Stimulated activated CD4-positive, alpha-beta T cell treated with anti-CD3 and anti-CD28 coated beads, Interleukin-2, amount 100 ng/mL, for 24 hours (primary cell): ENCODE results near the gene FGD5.
A peak's percentile ranks its signal among the peaks of the same experiment; 100 is the strongest.

Experiments
- DNase-seq, 2 donors: peaks; one replicate each; pipeline ENCODE4 v3.0.0-alpha.2; 2020

FGD5 gene

DNA sequence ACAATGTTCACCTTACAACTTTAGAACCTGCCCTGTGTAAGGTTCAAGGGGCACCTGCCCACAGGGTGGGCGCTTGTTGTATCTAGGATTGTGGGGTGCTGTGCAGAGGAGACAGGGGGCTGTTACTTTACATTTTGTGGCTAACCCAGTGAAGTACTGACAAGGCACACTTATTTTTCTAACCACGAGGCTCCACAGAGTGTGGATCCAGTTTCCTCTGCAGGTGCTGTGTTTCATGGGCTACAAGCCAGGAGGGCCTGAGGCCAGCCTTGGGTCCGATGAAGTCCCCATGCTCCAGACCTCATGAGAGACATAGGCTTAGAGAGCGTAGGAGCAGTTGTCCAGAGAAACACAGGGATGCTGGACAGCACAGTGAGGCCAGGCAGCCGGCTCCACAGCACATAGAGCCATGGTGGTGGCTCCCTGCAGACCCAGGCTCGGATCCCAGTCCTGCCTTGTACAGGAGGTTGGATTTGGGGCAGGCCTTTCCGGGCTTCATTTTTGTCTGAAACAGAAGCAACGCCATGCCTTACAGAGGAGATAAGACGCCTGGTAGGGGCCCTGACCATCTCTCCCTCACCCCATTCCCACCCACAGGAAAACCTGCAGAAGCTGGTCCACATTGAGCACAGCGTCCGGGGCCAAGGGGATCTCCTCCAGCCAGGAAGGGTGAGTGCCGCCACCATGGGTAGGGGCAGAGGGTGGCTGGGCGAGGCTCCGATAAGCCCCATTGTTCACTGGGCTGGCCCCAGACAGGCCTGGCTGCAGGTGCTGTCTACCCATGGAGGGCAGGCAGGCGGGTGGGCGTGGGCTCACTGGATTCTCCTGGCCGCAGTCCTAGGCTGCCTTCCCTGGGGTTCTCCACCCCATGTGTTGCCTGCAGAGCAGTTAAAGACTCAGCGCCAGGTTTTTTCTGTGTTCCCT is 88.5 kb downstream of the FGD5 start:
- no peak for DNase-seq

DNA sequence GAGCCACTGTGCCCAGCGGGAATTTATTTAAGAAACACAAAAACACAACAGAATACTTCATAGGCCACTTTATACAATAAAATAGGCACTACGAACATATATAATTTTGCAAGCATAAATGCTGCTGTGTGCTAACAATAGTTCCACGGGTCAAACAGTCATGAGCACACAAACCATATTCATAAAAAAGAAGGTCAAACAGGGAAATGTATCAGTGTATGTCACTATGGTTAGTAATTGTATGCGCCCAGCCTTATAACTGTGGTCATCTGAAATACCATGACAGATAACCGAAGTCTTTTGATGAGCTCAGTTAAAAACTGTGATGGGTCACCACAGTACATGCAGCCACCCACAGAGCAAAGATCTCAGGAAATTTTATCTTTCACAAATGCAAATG is 90.5 kb downstream of the FGD5 start:
- DNase-seq = no peak

DNA sequence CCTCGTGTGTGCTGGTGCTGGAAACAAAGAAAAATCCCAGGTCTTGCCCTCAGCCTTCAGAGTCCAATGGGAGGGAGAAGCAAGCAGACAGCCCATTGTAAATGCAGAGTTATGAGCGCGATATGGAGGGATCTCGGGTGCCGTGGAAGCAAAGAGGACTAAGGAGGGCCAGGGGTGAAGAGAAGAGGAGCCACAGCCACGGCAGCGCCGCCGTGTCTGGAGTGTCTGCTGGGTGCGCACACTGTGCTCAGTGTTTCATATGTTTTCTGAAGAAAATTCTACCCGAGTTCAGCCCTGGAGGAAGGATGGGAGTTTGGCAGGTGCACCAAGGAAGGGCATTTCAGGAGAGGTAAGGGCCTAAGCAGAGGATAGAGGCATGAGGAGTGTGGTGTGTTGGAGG is 92.9 kb downstream of the FGD5 start:
- no peak for DNase-seq

DNA sequence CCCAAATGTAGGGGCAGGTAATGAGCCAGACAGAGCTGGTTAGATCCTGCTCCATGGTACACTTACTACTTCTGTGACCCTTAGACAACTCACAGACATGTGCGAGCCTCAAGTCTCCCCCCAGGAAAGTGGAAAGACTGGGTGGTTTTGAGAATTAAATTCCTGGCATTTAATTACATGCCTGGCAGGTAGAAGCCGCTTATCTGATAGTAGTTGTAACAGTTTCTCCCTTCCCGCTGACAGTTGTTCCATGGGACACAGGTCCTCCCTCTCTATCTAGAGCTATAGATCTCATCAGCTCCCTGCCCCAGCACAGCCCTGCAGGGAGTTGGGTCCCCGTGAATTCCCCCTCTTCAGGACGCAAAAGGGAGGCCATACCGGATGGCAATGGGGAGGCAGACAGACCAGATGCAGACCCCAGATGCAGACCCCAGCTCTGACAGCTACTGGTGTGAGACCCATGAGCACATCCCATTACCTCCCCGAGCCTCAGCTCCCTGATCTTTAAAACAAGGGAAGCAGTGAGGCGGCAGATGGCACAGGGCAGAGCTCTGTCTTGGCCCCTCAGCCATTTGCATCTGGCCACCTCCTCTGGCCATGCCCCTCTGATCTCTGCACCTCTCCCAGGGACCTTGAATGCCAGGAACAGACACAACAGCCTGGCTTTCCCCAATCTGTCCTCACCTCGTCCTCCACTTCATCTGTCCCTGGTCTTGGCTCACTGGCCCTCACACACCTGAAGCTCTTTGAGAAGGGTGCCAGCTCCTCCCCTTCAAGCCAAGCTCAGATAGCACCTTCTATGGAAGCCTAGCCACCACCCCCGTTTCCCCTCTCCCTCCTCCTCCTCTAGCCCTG is 94.5 kb downstream of the FGD5 start:
- no peak for DNase-seq

DNA sequence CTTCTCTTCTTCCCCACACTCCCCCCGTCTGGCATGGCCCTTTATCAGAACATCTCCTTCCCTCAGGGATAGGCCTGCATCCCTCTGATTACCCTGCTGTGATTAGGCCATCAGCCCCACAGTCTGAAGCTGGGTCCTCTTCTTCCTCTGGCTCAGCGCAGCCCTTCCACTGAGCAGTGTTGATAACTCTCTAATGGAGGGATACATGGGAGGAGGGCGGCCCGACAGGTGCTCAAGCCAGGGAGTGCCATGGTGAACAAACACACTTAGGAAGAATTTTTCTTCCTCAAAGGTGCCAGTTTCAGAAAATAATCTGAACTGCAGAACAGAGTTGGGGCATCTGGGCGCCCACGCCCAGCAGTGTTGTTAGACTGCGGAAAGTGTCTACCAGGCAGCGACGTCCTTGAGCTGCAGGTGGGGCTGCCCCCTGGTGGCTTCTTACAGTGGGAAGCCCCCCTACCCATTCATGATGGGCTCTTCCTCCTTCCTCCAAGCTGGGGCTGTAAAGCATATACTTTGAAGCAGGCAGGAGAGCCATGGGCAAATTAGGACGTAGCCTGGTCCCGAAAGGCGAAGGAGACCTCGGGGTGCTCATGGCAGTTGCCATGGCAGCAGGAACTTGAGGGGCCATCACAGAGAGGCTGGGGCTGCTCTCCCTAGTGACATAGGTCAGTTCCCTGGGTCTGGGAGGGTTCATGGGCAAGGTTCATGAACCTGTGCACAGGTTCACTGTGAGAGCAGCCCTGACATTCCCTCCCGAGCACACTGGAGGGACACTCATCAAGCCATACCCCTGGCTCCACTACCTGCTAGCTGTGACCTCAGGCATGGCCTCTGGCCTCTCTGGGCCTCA is 95.4 kb downstream of the FGD5 start:
- no peak for DNase-seq

DNA sequence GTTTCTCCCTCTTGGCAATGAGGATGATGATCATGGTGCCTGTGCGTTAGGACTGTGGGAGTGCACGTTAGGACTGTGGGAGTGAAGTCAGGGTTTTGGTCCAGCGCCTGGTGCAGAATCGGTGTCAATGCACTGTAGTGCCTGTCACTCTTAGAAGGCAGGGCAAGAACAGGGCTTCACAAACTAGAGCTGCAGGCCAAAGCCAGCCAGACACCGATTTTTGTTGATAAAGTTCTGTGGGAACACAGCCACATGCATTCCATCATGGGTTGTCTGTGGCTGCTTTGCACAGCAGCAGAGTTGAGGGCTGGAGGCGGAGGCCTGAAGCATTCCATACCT is 96.0 kb downstream of the FGD5 start:
- DNase-seq = no peak

DNA sequence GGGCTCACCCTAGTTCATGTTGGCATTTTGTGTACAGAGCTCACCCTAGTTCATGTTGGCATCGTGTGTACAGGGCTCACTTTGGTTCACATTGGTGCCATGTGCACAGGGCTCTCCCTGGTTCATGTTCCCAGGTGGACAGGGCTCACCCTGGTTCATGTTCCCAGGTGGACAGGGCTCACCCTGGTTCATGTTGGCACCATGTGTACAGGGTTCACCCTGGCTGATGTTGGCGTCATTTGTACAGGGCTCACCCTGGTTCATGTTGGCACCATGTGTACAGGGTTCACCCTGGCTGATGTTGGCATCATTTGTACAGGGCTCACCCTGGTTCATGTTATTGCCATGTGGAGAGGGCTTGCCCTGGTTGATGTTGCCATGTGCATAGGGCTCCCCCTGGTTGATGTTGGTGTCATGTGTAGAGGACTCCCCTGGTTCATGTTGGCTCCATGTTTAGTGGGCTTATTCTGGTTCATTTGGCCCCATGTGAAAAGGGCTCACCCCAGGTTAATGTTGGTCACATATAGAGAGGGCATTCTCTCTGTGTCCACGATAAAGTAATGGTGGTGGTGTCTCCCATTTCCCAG is 97.0 kb downstream of the FGD5 start:
- no peak for DNase-seq

DNA sequence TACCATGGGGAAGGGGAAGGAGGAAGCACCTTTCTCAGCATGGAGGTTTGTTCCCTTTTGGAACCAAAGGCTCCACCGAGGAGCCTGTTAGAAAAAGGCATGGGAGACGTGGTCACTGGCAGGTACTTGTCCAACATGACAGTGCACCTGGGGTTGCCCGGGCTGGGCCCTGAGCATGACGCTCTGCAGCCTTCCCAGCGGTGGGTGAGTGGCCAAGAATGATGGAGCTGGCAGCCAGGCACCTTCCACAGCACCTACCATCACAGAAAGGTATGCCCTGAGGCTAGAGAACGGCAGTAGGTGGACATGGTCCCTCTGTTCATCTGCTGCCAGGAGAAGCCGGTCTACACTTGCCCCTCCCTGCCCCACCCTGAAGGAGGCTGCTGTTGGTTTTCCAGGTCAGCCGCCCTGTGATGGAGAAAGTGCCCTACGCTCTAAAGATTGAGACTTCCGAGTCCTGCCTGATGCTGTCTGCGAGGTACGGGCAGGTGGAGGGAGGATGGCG is 99.6 kb downstream of the FGD5 start:
- no peak for DNase-seq

DNA sequence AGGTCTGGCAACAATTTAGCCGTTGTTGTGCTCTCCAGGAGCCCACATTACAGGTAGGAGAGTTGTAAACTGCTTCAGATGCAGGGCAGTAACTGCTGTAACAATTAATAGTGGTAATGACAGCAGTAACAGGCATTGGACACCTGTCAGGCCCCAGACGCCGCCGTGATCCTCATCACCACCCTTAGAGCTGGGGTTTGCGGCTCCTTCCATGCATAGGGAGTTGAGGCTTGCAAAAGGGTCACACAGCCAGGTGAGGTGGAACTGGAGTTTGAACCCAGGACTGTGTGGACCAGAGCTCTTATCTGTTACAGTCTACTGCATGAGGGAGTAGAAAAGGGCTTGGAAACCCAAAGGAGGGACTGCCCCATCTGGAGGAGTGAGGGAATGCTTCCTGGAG is 101.8 kb downstream of the FGD5 start:
- no peak for DNase-seq

DNA sequence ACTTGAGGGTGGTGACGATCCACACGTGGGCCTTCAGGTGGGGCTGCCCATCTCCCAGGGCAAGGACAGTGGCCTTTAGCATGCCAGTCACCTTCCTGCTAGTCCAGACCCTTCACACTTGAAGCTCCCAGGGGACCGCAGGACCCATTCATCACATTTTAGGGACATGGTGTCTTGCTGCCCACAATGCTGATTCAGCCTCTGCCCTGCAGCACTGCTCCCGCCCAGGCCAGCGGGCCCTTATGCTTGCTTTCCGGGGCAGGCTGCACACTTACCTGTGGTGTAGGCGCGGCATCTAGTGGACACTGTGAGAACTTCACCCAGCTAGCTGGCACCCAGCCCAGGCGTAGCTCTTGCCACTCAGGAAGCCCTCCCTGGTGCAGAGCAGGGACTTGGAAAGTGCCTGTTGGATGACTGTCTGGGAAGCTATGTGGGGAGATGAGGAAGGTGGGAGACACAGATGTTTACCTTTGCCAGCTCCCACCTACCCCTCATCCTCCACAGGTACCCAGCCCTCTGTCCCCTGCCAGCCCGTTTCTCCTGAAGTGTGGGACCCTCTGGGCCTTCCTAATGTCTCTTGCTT is 102.4 kb downstream of the FGD5 start:
- DNase-seq = peak; percentile 85 to 86

DNA sequence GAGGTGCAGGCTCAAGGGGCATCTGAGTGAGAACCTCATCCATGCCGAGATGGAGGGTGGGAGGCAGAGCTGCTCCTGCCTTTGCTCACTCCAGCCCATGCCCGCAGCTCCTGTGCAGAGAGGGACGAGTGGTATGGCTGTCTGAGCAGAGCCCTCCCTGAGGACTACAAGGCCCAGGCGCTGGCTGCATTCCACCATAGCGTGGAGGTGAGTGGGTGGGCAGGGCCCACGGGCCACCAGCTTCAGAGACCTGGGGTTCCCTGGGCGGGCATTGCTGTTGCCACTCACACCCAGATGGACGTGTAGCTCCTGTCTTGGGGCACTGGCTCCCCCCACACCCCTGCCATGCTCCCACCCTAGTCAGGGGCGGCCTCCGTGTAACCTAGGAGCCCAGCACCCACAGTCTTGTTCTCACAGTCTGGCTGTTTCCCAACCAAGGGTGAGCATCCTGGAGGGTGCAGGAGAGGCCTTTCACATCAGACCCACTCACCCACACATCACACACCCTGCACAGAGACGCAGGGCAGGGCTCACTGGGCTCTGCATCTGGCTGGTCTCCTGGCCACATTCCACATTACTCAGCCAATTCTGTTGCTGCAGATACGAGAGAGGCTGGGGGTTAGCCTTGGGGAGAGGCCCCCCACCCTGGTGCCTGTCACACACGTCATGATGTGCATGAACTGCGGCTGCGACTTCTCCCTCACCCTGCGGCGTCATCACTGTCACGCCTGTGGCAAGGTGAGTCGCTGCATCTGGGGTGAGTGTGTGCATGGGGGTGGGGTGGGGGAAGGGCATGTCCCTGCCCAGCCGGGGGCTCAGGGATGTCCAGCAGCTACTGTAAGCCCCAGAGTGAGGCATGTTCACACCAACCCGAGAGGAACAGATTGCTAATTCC is 103.3 kb downstream of the FGD5 start:
- no peak for DNase-seq

DNA sequence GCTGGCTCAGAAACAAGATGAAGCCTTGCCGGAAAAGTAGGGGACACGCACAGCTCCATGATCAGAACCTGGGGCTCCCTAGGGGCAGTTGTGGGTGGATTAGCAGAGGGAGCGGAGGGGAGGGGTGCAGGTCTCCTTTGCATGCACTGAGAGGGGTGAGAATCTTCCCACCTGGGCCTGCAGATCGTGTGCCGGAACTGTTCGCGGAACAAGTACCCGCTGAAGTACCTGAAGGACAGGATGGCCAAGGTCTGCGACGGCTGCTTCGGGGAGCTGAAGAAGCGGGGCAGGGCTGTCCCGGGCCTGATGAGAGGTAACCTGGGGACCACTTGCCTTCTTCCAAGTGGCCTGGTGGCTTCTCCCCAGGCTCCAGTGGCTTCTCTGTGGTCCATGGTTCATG is 104.1 kb downstream of the FGD5 start:
- DNase-seq = no peak

DNA sequence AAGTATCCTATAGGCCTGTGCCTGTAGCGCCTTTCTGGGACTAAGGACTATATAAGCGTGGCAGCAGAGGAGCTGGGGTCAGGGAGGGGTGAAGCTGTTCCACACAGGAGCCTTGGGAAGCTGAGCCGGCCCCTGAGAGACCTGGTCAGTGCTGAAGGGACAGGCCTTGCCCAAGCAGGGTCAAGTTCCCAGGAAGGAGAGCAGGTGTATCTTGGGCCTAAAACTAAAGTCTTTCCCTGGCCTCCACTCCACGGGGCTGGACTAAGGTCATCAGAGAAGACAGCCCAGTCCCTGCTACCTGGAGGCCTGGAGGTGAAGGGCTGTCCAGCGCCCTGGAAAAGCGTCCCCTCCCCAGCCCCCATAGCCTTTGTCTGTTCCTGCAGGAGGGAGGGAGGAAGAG is 104.7 kb downstream of the FGD5 start:
- no peak for DNase-seq

DNA sequence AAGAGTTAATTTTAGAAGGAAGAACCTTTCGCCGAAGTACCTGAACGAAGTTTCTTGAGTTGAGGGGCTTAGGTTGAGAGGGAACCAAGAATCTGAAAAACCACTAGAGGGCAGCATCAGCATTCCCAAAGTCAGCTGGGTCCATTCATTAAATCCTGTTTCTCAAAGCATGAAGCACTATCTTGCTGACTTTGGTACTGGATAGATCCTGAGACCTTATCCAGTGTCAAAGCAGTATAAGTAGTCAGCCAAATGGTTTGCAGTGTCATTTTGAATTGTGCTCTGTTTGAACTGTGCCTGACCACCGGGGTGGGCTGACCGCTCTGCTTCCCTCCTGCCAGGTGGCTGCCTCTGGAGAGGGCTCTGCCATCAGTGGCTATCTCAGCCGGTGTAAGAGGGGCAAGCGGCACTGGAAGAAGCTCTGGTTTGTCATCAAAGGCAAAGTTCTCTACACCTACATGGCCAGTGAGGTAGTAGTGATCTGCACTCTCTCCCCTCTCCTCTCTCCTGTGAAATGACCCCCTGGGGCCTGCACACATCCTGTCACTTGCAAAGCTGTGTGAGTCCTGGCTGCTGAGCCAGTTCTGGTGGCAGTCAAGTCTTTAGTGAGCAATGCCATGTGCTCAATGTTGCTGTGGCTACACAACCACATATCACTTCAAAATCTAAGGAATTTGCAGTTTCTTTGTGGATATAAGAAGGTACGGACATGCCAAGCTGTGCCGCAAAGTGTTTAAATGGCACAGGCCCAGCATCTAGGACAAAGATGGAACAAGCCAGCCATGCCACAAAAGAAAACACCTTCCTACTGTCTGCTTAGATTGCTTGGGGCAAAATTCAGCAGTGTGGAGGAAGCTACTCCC is 107.2 kb downstream of the FGD5 start:
- DNase-seq = no peak

DNA sequence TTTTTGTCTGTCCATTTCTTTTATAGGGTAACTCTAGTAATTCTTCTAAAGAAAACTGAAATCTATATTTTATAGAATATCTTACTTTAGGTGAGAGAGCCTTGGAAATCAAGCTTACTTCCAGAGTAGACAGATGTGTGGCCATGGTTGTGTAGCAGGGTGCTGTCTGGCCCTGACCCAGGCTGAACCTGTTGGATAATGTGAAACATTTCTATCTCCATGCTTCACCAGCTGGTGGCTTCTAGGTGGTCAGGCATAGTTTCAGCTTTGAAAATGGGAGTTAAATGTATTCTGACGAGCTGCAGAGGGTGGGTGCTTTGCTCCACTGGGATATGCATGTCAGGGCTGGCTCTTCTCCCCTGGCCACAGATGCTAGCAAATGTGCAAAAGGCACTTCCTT is 107.8 kb downstream of the FGD5 start:
- DNase-seq = no peak

DNA sequence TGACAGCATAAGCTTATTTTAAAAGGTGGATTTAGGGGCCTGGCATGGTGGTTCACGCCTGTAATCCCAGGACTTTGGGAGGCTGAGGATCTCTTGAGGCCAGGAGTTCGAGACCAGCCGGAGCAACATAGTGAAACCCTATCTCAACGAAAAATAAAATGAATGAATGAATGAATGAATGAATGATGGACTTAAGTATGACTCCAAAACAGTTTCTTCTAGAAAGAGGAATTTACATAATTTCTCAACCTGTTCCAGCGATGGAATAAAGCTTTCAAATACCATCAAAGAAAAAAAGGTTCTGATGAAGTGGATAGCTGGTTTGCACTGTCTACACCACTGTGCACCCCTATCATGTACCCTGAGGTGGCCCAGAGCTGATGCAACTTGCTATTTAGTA is 108.5 kb downstream of the FGD5 start:
- no peak for DNase-seq

DNA sequence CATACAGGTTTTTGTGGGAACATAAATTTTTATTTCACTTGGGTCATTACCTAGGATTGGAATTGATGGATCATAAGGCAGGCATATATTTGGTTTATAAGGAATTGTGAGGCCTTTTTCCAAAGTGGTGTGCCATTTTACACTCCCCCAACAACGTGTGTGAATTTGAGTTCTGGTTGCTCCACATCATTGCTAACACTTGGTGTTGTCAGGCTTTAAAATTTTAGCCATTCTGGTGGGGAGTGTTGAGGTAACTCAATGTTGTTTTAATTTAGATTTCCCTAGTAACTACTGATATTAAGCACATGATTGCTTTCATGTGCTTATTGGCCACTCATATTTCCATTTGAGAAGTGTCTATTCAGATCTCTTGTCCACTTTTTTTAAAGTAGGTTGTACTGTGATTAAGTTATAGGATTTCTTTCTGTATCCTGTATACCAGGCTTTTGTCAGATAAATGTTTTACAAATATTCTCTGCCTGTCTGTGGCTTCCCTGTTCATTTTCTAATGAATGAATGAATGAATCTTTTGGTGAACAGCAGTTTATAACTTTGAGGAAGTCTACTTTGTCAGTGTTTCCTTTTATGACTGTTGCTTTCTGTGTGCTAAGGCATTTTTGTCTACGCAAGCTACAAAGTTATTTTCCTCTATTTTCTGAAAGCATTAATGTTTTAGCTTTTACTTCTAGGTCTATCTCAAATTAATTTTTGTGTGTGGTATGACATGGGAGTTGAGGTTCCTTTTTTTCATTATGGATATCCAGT is 110.7 kb downstream of the FGD5 start:
- DNase-seq = no peak

DNA sequence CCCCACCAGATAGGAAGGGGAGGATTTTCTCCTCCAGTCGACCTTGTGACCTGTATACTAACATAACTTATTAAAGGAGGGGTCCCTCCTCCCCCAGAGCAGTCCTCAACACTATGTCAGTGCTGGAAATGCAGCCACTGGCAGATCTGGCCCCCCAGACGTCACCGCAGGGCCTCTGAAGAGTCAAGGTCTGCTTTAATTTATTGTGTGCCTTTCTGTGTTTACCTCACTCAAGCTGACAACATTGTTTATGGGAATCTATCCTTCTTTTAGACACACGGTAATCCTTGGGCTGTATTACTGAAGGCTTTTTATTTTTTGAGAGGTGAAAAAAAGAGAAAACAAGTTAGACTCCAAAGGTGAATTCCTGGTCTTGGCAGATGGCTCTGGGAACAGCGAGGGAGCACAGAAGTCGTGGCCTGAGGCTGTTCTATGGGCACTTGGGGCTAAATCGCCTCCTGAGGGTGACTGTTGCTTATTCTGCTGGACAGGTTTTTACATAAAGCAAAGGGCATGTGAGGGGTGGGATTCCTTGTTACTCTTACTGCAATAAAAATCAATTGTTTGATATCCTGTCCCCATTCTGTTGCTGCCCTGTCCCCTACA is 115.2 kb downstream of the FGD5 start:
- no peak for DNase-seq
